ENCODE results near the gene PTGIS. TPM values are rescaled to one million over a fixed set of nuclear protein-coding genes. Genes with fewer than 3 reads are reported as not detected.

Gene PTGIS
- total and polyA plus RNA-seq, 2 donors (not counting 1 experiment from before 2014, with no cell fraction given): not detected

- H3K4me1 Mint-ChIP-seq: no peaks in the 10 kb centered on the region
- WGBS (ENCODE audit: insufficient coverage): 47% methylated on average over 1 of the region's 1 CpG
- no peak for DNase-seq
- Histone ChIP-seq H2AFZ (ENCODE audit: insufficient read depth, low read depth, low read length, poor library complexity, severe bottlenecking) (no peak overlapping the region), H3K4me3 (ENCODE audit: control extremely low read depth in 1 of 5, extremely low read depth in 1 of 5, insufficient read depth in 1 of 5, low read depth in 2 of 5, low read length in 4 of 5) (no peak overlapping the region), H3K4me1 (ENCODE audit: control insufficient read depth in 2 of 2, insufficient read depth in 2 of 2, low read length in 2 of 2) (no peaks in the 10 kb centered on the region), H4K20me1 (ENCODE audit: control insufficient read depth, insufficient read depth, low read length, poor library complexity, severe bottlenecking) (no peaks in the 10 kb centered on the region), H3K27ac (ENCODE audit: low read length in 2 of 2) (no peak overlapping the region), H3K27me3 (replicated peaks in 1 of 4; ENCODE audit: control extremely low read depth in 1 of 4, control insufficient read depth in 3 of 4, insufficient read depth in 4 of 4, low read length in 3 of 4) (peaks cover 0 to 31% (median 3%) of the 10 kb centered on the region in 4 experiments), H3K4me2 (replicated peaks; ENCODE audit: low read depth, low read length, poor library complexity, severe bottlenecking) (no peak overlapping the region), H3K79me2 (ENCODE audit: control insufficient read depth, insufficient read depth, low read length) (no peaks in the 10 kb centered on the region), H3K9me3 (ENCODE audit: control extremely low read depth in 1 of 3, control insufficient read depth in 2 of 3, insufficient read depth in 1 of 3, low read length in 2 of 3) (peaks cover 0 to 4% (median 2%) of the 10 kb centered on the region in 3 donors), H3K9ac (ENCODE audit: low read length) (no peak overlapping the region), H3K36me3 (replicated peaks in 1 of 2; ENCODE audit: control extremely low read depth in 1 of 2, control insufficient read depth in 1 of 2, extremely low read depth in 1 of 2, insufficient read depth in 2 of 2, low read length in 1 of 2) (no peaks in the 10 kb centered on the region)
- TF ChIP-seq CTCF (IDR thresholded peaks at IDR 0.05) (no peak), EZH2 (IDR thresholded peaks at IDR 0.05; ENCODE audit: borderline replicate concordance, insufficient read depth, low read depth, low read length, poor library complexity, severe bottlenecking) (no peak)
- POLR2A ChIA-PET: no interaction called here
- no peaks in the 10 kb centered on the region for H3K9me3 Mint-ChIP-seq (ENCODE audit: insufficient read depth)
- intact Hi-C loops (cut with micrococcal nuclease): no loop called here
- no peak overlapping the region for H3K4me3 Mint-ChIP-seq
- ATAC-seq (ENCODE audit: low read depth): no peak
- CTCF ChIA-PET: interaction anchor here (1.4 kb wide), 1 partner anchor 12 kb away, joined by 5 read pairs; no protein-coding TSS in a partner anchor
- no peak overlapping the region for H3K27ac Mint-ChIP-seq
- H3K27me3 Mint-ChIP-seq: peaks cover 35% of the 10 kb centered on the region
Measured at GRCh38 chr20:49497398-49497669, 70.6 kb downstream of the PTGIS start.

GRCh38 chr20:49496553-49497397, 71.2 kb downstream of the PTGIS start:
- no peak overlapping the region for H3K27ac Mint-ChIP-seq
- ChIA-PET CTCF (interaction anchor here (1.4 kb wide), 1 partner anchor 12 kb away, joined by 5 read pairs; no protein-coding TSS in a partner anchor), POLR2A (no interaction called here)
- H3K4me1 ChIP-seq (ENCODE audit: control insufficient read depth in 2 of 2, insufficient read depth in 2 of 2, low read length in 2 of 2): no peaks in the 10 kb centered on the region
- no peaks in the 10 kb centered on the region for H3K9me3 Mint-ChIP-seq (ENCODE audit: insufficient read depth)
- H3K4me3 Mint-ChIP-seq: no peak overlapping the region
- WGBS (ENCODE audit: insufficient coverage): 70% methylated on average over 5 of the region's 5 CpGs
- ATAC-seq (ENCODE audit: low read depth): no peak
- intact Hi-C loops (cut with micrococcal nuclease): no loop called here
- no peak overlapping the region for H3K27ac ChIP-seq (ENCODE audit: low read length in 2 of 2)
- H3K9ac ChIP-seq (ENCODE audit: low read length): no peak overlapping the region
- peaks cover 0 to 2% (median 2%) of the 10 kb centered on the region in 3 donors for H3K9me3 ChIP-seq (ENCODE audit: control extremely low read depth in 1 of 3, control insufficient read depth in 2 of 3, insufficient read depth in 1 of 3, low read length in 2 of 3)
- DNase-seq: no peak
- no peaks in the 10 kb centered on the region for H4K20me1 ChIP-seq (ENCODE audit: control insufficient read depth, insufficient read depth, low read length, poor library complexity, severe bottlenecking)
- H3K79me2 ChIP-seq (ENCODE audit: control insufficient read depth, insufficient read depth, low read length): no peaks in the 10 kb centered on the region
- H3K36me3 ChIP-seq (replicated peaks in 1 of 2; ENCODE audit: control extremely low read depth in 1 of 2, control insufficient read depth in 1 of 2, extremely low read depth in 1 of 2, insufficient read depth in 2 of 2, low read length in 1 of 2): no peaks in the 10 kb centered on the region
- H3K4me1 Mint-ChIP-seq: no peaks in the 10 kb centered on the region
- no peak overlapping the region for H3K4me3 ChIP-seq (ENCODE audit: control extremely low read depth in 1 of 5, extremely low read depth in 1 of 5, insufficient read depth in 1 of 5, low read depth in 2 of 5, low read length in 4 of 5)
- no peak overlapping the region for H3K4me2 ChIP-seq (replicated peaks; ENCODE audit: low read depth, low read length, poor library complexity, severe bottlenecking)
- H3K27me3 ChIP-seq (replicated peaks in 1 of 4; ENCODE audit: control extremely low read depth in 1 of 4, control insufficient read depth in 3 of 4, insufficient read depth in 4 of 4, low read length in 3 of 4): peaks cover 0 to 29% (median 3%) of the 10 kb centered on the region in 4 experiments
- peaks cover 39% of the 10 kb centered on the region for H3K27me3 Mint-ChIP-seq
- no peak for TF ChIP-seq CTCF (IDR thresholded peaks at IDR 0.05)
- TF ChIP-seq EZH2 (IDR thresholded peaks at IDR 0.05; ENCODE audit: borderline replicate concordance, insufficient read depth, low read depth, low read length, poor library complexity, severe bottlenecking): no peak
- no peak overlapping the region for H2AFZ ChIP-seq (ENCODE audit: insufficient read depth, low read depth, low read length, poor library complexity, severe bottlenecking)
